Testis (tissue), 2 donors: ENCODE results near the gene FRMD8.

Experiments
- POLR2A ChIP-seq: fragments of 450-650 bp; IDR thresholded peaks from one replicate; pipeline ENCODE4 v1.6.1; 2017; ENCODE audit warnings: antibody characterized with exemption, mild to moderate bottlenecking, moderate library complexity
- TF ChIP-seq, protein P1 (sequence below), 3 experiments: fragments of 450-650 bp in 2 of 3; fragments of 200-600 bp in 1 of 3; sonication (generic) in 1 of 3; IDR thresholded peaks; one replicate each; pipeline ENCODE4 v1.5.1; 2016 to 2019; ENCODE audit warnings: antibody characterized with exemption in 3 of 3, mild to moderate bottlenecking in 2 of 3, moderate library complexity in 1 of 3

- TF ChIP-seq POLR2A, result no peak
- TF ChIP-seq, protein P1, sequence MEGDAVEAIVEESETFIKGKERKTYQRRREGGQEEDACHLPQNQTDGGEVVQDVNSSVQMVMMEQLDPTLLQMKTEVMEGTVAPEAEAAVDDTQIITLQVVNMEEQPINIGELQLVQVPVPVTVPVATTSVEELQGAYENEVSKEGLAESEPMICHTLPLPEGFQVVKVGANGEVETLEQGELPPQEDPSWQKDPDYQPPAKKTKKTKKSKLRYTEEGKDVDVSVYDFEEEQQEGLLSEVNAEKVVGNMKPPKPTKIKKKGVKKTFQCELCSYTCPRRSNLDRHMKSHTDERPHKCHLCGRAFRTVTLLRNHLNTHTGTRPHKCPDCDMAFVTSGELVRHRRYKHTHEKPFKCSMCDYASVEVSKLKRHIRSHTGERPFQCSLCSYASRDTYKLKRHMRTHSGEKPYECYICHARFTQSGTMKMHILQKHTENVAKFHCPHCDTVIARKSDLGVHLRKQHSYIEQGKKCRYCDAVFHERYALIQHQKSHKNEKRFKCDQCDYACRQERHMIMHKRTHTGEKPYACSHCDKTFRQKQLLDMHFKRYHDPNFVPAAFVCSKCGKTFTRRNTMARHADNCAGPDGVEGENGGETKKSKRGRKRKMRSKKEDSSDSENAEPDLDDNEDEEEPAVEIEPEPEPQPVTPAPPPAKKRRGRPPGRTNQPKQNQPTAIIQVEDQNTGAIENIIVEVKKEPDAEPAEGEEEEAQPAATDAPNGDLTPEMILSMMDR (IDR thresholded peaks at IDR 0.05), result no peak
These were observed 49.6 kb downstream of the FRMD8 start for GRCh38 chr11:65435981-65436411.
